Neural crest cell (in vitro differentiated cells): Measurements from ENCODE around the gene ANKS4B. TPM values are rescaled to one million over a fixed set of nuclear protein-coding genes. Genes with fewer than 3 reads are reported as not detected.

ENCODE experiments used
- DNase-seq: peaks from one replicate; pipeline ENCODE4 v3.0.0; 2021; ENCODE audit warnings: low read depth, mixed read lengths, low spot score
- H3K27ac Mint-ChIP-seq: one replicate; pipeline ENCODE4 v1.8.0; 2021; ENCODE audit warnings: mild to moderate bottlenecking, mixed read lengths; ENCODE audit not compliant: unreplicated experiment
- H3K27me3 Mint-ChIP-seq: 2 replicates; pipeline ENCODE4 v1.8.0; 2021; ENCODE audit warnings: low read depth, mild to moderate bottlenecking, mixed read lengths
- H3K36me3 Mint-ChIP-seq: 2 replicates; pipeline ENCODE4 v1.8.0; 2021; ENCODE audit warnings: low read depth, mild to moderate bottlenecking, mixed read lengths
- H3K4me1 Mint-ChIP-seq: 2 replicates; pipeline ENCODE4 v1.8.0; 2021; ENCODE audit warnings: mixed read lengths
- H3K4me3 Mint-ChIP-seq: one replicate; pipeline ENCODE4 v1.8.0; 2021; ENCODE audit warnings: mild to moderate bottlenecking, mixed read lengths
- H3K9me3 Mint-ChIP-seq: 2 replicates; pipeline ENCODE4 v1.8.0; 2021; ENCODE audit warnings: mixed read lengths
- total RNA-seq: library from RNA; stranded (reverse); gene quantifications from 2 replicates; pipeline ENCODE4 v1.2.1, GENCODE V29; 2021
- TF ChIP-seq, protein P1 (sequence below): fragments of 200-600 bp; sonication (generic); conservative IDR thresholded peaks from 2 replicates; pipeline ENCODE4 v1.5.0; 2021; ENCODE audit warnings: antibody characterized with exemption, mild to moderate bottlenecking

ANKS4B gene
- total RNA-seq, 1 donor from 2014 or later = not detected

DNA sequence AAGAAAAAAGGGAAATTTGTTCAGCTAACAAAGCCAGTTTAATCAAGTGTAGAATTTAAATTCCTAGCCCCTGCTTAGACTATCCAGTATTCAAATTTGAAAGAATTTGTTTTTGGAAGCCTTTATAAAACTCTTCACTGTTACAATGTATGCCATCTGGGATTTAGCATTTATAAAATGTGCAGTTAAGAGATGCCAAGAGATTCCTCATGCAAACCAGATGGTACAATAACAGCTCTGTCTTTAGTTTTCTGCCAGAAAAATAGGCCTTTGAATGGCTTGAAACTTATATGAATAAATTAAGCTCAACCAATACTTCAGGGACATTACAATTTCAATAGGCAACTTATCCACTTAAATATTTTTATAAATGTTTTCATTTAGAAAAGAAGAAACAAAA lies 6.8 kb upstream of the ANKS4B start:
- peaks cover 6% of the 10 kb centered on the region for H3K27me3 Mint-ChIP-seq
- H3K36me3 Mint-ChIP-seq = no peaks in the 10 kb centered on the region
- DNase-seq = no peak
- H3K4me3 Mint-ChIP-seq = no peak overlapping the region
- H3K27ac Mint-ChIP-seq = no peak overlapping the region
- H3K9me3 Mint-ChIP-seq = no peaks in the 10 kb centered on the region
- TF ChIP-seq, protein P1, sequence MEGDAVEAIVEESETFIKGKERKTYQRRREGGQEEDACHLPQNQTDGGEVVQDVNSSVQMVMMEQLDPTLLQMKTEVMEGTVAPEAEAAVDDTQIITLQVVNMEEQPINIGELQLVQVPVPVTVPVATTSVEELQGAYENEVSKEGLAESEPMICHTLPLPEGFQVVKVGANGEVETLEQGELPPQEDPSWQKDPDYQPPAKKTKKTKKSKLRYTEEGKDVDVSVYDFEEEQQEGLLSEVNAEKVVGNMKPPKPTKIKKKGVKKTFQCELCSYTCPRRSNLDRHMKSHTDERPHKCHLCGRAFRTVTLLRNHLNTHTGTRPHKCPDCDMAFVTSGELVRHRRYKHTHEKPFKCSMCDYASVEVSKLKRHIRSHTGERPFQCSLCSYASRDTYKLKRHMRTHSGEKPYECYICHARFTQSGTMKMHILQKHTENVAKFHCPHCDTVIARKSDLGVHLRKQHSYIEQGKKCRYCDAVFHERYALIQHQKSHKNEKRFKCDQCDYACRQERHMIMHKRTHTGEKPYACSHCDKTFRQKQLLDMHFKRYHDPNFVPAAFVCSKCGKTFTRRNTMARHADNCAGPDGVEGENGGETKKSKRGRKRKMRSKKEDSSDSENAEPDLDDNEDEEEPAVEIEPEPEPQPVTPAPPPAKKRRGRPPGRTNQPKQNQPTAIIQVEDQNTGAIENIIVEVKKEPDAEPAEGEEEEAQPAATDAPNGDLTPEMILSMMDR = no peak
- peaks cover 6% of the 10 kb centered on the region for H3K4me1 Mint-ChIP-seq

DNA sequence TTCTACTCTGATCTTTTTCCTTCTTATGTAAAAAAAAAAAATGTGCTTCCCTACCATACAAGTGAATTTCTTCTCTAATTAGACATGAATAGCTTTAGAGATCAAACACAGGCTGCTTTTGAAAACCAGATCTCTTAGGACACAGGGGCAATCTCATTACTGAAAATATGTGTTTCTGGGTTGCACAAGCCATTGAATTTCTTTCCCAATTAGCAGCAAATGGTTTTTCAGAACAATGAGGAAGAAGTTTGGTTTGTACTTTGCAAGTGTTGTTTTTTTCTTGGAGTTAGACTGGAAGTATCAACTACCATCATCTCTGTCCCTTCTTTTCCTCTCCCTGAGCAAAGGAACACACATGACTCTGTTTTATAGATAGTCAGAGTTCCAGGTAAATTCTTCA lies 5.6 kb upstream of the ANKS4B start:
- H3K9me3 Mint-ChIP-seq = no peaks in the 10 kb centered on the region
- DNase-seq = no peak
- TF ChIP-seq, protein P1 = no peak
- no peak overlapping the region for H3K27ac Mint-ChIP-seq
- H3K4me3 Mint-ChIP-seq = no peak overlapping the region
- H3K36me3 Mint-ChIP-seq = no peaks in the 10 kb centered on the region
- peaks cover 6% of the 10 kb centered on the region for H3K4me1 Mint-ChIP-seq
- peaks cover 2% of the 10 kb centered on the region for H3K27me3 Mint-ChIP-seq

DNA sequence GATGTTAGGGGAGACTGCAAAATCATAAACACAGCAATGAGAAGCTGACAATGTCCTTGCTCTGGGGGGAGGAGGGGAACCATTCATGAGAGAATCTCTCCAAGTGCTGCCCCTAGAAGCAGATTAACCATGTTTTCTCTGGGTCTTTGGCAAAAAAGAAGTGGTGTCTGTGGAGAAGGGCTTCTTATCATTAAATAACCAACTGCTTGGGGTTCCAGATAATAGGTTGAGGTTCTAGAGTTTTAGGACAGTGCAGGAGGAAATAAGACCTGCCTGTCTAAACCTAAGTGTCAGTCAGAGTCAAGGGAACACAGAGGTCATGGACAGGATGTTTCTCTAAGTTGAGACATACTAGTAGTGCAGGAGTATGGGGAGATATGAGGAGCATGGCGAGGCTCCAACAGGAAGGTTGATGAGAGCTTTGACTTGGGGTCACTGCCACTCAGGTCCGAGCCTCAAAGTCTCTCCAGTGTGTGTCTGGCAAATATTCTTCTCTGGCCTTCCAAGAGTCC lies 5.1 kb upstream of the ANKS4B start:
- no peak overlapping the region for H3K4me3 Mint-ChIP-seq
- TF ChIP-seq, protein P1 = no peak

DNA sequence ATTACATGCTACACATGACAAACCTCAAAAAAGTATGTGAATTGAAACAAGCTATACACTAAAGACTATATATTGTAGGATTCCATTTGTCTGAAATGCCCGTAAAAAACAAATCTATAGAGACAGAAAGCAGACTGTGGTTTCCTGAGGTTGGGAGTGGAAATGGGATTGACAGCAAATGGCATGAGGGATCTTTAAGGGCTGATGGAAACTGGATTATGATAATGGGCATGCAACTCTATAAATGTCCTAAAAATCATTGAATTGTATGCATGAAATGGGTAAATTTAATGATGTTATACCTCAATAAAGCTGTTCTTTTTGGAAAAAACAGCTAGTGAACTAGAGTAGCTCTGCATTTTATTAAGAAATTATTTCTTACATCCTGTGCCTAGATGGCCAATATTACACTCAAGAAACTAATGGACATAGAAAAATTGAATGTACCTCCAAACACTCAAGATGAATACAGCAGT lies 416 bp upstream of the ANKS4B start:
- no peak overlapping the region for H3K4me3 Mint-ChIP-seq
- no peak for DNase-seq
- H3K36me3 Mint-ChIP-seq = no peaks in the 10 kb centered on the region
- TF ChIP-seq, protein P1 = no peak
- no peaks in the 10 kb centered on the region for H3K9me3 Mint-ChIP-seq
- H3K4me1 Mint-ChIP-seq = peaks cover 1% of the 10 kb centered on the region
- H3K27ac Mint-ChIP-seq = no peak overlapping the region
- peaks cover 12% of the 10 kb centered on the region for H3K27me3 Mint-ChIP-seq

More for the DNA sequence above, 5.1 kb upstream of the ANKS4B start:
- DNase-seq = no peak
- Mint-ChIP-seq H3K27me3 (peaks cover 2% of the 10 kb centered on the region), H3K27ac (no peak overlapping the region), H3K9me3 (no peaks in the 10 kb centered on the region), H3K36me3 (no peaks in the 10 kb centered on the region), H3K4me1 (peaks cover 6% of the 10 kb centered on the region)

DNA sequence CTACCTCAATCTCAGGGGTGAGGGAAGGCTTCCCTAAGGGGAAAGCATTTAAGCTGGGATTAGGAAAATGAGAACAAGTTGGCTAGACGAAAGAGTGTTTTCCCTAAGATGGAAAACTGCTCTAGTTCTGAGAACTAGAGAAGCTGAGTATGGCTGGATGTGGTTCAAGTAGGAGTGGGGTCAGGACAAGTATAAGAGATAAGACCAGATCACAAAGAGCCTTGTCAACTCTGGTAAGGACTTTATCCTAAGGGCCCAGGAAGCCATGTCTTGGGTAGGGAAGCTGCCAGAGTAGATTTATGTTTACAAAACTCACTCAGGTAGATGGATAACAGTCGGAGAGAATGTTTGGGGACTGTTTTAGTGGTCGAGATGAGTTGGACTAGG lies 1.7 kb downstream of the ANKS4B start:
- no peaks in the 10 kb centered on the region for H3K9me3 Mint-ChIP-seq
- H3K27me3 Mint-ChIP-seq = peaks cover 12% of the 10 kb centered on the region
- DNase-seq = no peak
- H3K36me3 Mint-ChIP-seq = no peaks in the 10 kb centered on the region
- TF ChIP-seq, protein P1 = no peak
- H3K4me1 Mint-ChIP-seq = no peaks in the 10 kb centered on the region
- H3K4me3 Mint-ChIP-seq = no peak overlapping the region
- no peak overlapping the region for H3K27ac Mint-ChIP-seq

DNA sequence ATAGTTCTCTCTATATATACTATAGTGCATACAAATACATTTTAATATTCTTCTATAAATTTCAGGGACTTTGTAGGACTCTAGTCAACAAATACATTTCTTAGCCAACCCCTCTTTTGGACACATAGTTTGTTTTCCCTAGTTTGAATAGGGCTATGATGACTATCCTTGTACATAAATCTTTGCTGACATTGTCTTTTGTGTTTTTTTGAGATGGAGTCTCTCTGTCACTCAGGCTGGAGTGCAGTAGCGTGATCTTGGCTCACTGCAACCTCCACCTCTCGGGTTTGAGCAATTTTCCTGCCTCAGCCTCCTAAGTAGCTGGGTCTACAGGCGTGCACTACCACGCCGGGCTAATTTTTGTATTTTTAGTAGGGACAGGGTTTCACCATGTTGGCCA lies 3.3 kb downstream of the ANKS4B start:
- TF ChIP-seq, protein P1 = no peak
- H3K4me3 Mint-ChIP-seq = no peak overlapping the region
- no peak for DNase-seq
- no peaks in the 10 kb centered on the region for H3K4me1 Mint-ChIP-seq
- H3K27me3 Mint-ChIP-seq = peaks cover 10% of the 10 kb centered on the region
- H3K9me3 Mint-ChIP-seq = no peaks in the 10 kb centered on the region
- no peak overlapping the region for H3K27ac Mint-ChIP-seq
- H3K36me3 Mint-ChIP-seq = no peaks in the 10 kb centered on the region
